ENCODE results near the gene SNX22. TPM values are rescaled to one million over a fixed set of nuclear protein-coding genes. Genes with fewer than 3 reads are reported as not detected.

Gene SNX22
- total RNA-seq: 0.65 and 0.76 TPM in 2 replicates

DNA sequence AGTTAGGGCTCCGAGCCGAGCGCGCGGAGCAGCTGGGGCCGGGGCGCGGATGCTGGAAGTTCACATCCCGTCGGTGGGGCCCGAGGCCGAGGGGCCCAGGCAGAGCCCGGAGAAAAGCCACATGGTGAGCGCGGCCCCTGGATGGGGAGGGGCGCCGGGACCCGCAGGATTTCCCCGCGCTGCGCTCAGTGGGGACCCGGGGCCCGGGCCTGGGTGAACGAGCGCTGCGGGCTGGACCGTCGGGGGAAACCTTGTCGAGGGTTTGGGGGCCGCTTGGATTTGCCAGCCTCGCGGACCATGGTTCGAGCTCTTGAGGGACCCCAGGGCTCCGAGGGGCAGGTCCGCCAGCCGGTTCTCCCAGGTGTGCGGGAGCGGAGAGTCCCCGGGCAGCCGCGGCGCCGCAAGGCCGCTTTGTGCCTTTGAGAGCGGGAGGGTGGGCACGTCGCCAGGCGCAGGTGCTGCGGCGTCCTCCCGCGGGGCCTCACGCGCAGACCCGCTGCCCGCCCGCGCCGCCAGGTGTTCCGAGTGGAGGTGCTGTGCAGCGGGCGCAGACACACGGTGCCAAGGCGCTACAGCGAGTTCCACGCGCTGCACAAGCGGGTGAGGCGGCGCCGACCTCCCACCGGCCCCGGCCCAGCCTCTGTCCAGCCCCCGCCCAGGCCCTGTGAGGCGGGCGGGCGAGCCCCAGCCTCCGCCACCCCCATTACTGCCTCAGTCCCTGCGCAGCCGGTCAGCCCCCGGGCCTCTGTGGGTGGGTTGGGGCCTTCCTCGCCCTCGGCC, at the start of gene SNX22:
Gene SNX22, plus strand, starts transcription at position 5 of the 780 bp plus-strand sequence. Its CDS starts 45 bp downstream, at position 50.

DNA sequence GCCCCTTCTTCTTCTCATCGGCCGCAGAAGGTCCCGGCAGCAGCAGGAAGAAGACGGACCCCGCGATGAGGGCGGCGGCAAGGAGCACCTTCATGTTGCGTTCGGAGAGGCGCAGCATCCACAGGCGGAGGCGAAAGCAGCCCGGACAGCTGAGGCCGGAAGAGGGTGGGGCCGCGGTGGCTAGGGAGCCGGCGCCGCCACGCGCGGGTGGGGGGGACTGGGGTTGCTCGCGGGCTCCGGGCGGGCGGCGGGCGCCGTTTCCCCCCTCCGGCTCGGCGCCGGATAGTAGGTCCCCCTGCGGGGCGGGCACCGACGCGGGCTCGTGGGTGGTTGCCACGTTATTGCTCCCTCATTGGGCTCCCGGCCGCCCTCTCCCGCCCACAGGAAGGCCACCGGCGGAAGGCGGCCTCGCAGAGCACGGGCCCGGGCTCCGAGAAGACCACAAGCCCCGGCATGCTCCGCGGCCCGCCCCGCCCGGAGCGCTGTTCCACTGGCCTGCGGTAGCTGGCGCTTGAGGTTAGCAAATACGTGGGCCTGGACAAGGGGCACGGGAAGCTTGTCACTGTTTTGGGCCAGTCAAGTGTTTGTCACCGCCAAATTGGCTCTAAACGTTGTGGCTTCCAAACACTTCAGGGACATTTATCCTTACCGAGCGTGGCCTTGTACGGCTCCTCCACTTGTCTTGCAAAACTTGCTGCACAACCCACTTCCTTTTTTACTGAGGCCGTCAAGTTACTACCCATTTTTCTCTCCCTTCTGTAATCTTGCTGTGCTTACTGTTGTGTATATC, 11.5 kb downstream of the SNX22 start, which contains the start of gene PPIB:
Gene PPIB, minus strand, starts transcription at position 154 of the 790 bp plus-strand sequence. Its CDS starts 36 bp downstream, at position 118.

Other genes with a start within 250 kb of the SNX22 start
- gene DAPK2, start 105.2 kb upstream of the SNX22 start, total RNA-seq: 1.9 and 2.3 TPM in 2 replicates
- 86.4 and 105 TPM in 2 replicates for gene CIAO2A, start 57.9 kb upstream of the SNX22 start, total RNA-seq
- gene SNX1, start 55.7 kb upstream of the SNX22 start, total RNA-seq: 40.3 and 52.1 TPM in 2 replicates
- 1,190 and 4,497 TPM in 2 replicates for gene PPIB, start 11.3 kb downstream of the SNX22 start, total RNA-seq
- 18.8 and 26.3 TPM in 2 replicates for gene CSNK1G1, start 204.4 kb downstream of the SNX22 start, total RNA-seq
- gene PCLAF, start 229.7 kb downstream of the SNX22 start, total RNA-seq: 28.9 and 39.2 TPM in 2 replicates
- gene TRIP4, start 236.1 kb downstream of the SNX22 start, total RNA-seq: 11.0 and 14.0 TPM in 2 replicates